ENCODE results near the gene LAMA4.

- TF ChIP-seq, protein P1, sequence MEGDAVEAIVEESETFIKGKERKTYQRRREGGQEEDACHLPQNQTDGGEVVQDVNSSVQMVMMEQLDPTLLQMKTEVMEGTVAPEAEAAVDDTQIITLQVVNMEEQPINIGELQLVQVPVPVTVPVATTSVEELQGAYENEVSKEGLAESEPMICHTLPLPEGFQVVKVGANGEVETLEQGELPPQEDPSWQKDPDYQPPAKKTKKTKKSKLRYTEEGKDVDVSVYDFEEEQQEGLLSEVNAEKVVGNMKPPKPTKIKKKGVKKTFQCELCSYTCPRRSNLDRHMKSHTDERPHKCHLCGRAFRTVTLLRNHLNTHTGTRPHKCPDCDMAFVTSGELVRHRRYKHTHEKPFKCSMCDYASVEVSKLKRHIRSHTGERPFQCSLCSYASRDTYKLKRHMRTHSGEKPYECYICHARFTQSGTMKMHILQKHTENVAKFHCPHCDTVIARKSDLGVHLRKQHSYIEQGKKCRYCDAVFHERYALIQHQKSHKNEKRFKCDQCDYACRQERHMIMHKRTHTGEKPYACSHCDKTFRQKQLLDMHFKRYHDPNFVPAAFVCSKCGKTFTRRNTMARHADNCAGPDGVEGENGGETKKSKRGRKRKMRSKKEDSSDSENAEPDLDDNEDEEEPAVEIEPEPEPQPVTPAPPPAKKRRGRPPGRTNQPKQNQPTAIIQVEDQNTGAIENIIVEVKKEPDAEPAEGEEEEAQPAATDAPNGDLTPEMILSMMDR (IDR thresholded peaks at IDR 0.05): no peak
- TF ChIP-seq ZFX (IDR thresholded peaks at IDR 0.05; ENCODE audit: borderline replicate concordance): no peak
Measured at GRCh38 chr6:112130878-112131277, 123.5 kb downstream of the LAMA4 start.
